NCI-H524 (cell line): ENCODE data around the gene MAVS.
"Not testable (repeated sequence)": the region's sequence is repeated elsewhere in the genome, so short reads cannot be mapped to it uniquely, and the experiment has no call there.

ENCODE experiments used
- DNase-seq, 2 experiments: peaks; one replicate each; lab custom pipeline; 2025; lab: John Stamatoyannopoulos, UW

MAVS gene

DNA sequence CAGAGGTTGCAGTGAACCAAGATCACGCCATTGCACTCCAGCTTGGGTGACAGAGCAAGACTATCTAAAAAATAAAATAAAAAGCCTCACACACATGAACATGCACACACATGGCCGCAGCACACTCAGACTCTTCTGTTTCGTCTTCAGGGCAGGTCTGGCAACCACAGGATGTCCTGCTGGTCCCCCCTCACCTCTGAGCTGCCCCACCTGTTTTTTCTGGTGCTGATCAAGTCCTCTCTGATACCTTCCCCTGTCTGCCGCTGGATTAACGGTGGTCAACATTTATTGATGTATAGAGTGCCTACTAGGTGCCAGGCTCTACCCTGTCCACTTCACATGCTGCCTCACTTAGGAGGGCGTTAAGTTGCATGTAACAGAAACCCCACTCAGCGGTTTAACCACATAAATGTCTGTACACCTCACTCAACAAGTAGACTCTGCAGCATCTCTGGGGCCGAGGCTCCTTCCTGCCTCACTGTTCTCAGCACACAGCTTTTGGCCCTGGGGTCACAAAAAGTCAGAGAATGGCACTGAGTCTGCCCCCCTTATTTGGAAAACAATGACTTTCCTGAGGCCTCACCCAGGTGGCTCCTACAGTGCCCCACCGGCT, 30.8 kb upstream of the MAVS start:
- no peak for DNase-seq

DNA sequence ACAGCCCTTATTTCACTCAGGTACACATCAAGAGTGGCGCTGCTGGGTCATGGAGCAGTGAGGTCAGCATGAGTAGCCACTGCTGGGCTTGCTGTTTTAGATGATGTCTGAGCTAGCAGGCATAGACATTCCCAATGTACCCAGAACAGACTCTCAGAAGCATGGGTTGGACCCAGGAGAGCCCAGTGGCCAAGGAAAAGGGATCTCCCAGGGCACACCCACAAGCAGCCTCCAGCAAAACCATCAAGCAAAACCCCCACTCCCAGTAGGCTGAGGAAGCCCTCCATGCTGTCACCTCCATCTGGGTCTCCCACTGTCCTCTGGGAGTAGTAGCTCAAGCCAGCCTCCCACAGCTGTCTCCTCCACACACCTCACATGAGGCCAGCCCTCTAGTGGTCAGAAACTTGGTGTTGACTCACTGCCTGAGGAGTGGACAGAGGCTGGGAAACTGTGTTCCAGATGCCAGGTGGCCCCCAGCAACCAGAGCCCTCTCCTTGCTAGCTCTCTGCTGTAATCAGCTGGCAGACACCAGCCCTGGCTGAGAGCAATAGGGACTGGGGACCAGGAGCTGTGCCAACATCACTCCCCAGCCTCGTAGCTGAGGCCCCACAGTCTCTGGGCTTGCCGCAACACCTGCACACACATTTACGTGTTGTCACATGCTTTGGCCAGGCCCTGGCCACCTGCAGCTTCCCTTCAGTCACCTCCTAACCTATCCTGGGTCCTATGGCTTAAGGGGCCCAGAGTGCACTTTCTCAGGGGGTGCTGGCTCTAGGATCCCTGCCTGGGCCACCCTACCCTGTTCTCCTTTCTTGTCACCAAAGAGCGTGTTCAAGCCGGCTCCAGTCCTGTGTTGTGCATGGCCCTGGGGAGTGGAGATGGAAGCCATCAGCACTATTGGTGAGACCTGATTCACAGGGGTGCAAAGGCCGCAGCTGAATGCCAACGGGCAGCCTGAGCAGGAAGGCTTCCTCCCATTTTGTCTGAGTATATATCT, 28.2 kb upstream of the MAVS start:
- DNase-seq = peak; percentile 95 to 97

DNA sequence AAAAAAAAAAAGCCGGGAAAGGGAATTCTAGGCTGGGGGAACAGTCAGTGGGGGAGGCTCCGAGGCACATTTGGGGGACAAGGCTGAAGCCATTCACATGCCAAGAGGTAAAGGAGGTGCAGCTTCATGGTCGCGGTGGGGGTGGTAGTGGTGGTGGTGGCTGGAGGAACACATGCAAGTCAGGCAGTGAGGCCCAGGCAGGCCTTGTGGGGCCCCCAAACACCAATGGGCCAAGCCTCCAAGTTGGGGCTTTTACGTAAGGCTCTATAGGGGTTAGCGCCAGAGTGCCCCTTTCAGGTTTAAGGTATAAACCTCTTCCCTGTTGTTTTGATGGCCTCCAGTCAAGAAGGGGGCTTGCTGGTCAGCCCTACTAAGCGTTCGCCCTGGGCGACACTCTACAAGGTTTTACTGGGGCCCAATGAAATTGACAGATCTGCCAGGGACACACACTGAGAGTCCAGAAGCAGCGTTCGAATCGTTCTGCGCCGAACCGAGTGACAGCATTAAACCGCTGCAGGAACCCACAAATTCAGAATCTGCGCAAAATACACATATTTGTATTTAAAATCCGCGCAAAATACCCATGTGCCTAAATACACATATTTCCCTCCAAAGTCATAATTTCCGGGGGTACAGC, 27.1 kb upstream of the MAVS start:
- no peak for DNase-seq

DNA sequence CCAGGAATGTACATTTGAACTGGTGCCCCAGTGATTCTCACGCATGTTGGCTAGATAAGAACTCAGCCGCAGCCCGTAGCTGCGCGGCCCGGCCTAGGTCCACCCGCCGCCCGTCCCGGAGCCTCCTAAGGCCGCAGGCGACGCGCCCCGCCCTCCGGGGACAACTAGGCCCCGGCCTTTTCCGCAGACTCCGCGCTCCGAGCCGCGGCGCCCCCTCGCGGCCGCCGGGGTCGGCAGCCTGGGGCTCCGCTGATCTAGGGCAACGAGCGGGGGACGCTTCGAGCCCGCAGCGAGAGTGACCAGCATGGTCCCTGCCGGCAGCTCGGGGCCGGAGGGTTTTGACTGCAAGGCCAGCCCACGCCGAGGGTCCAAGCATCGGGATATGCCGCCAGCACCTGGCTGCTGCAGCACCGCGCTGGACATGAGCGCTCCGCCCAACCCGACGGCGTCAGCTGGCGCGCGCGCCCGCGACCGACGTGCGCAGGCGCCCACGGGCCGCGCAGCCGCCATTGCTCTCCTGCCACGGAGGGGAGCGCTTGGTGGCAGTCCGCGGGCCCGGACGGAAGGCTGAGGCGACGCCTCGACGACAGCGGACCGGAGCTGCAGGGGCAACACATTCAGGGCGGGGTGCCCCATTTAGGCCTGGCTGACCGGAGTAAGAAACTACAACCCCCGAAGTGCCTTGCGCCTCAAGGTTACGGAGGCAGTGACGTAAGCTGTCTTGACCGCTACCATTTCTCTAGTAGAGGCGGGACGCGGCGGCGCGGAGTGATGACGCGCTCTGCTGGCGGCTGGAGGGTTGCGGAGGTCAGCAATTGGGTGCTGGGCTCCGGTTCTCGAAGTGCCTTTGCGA, 26.4 kb upstream of the MAVS start, which contains the start of gene AP5S1:
Gene AP5S1 (plus strand): TSS at position 500 of the 853 bp plus-strand sequence. CDS start 1,571 bp downstream, outside the sequence.
- peak; percentile 92 to 96 for DNase-seq

DNA sequence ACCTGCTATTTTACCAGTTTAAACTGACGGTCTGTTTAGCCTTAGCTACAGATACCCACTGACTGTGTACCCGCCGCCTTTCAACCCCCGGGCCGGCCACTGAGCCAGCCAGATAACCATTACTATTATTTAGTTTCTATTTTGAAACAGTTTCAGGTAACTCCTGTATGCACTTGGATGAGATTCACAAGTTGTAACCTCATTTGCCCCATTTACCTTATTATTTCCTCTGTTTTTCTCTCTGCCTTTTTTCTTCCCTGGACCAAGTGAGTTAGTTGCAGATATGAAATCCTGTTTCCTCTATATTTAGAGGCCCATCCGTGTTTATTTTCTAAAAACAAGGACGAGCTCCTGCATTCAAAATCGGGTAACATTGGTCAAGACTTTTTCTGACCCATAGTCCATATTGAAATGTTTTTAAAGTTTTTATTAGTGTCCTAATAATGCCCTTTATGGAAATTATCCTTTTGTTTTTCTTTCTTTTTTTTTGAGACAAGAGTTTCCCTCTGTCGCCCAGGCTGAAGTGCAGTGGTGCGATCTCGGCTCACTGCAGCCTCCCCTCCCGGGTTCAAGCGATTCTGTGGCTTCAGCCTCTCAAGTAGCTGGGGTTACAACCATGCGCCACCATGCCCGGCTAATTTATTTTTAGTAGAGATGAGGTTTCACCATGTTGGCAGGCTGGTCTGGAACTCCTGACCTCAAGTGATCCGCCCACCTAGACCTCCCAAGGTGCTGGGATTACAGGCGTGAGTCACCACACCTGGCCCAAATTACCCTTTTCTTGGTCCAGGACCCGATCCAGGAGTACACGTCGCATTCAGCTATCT, 25.5 kb upstream of the MAVS start:
- DNase-seq = no peak

DNA sequence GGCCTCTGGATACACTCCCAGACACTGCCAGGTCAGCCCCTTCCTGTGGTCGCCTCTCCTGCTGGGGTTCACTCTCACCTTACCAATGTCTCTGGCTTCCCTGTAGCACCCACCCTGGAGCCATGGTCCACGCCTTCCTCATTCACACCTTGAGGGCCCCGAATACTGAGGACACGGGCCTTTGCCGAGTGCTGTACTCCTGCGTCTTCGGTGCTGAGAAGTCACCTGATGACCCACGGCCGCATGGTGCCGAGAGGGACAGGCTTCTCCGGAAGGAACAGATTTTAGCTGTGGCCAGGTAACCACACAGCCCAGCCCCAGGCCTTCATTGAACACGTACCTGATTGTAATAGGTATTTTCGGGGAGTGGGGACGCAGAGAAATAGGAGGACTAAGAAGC, 24.6 kb upstream of the MAVS start:
- DNase-seq = no peak

DNA sequence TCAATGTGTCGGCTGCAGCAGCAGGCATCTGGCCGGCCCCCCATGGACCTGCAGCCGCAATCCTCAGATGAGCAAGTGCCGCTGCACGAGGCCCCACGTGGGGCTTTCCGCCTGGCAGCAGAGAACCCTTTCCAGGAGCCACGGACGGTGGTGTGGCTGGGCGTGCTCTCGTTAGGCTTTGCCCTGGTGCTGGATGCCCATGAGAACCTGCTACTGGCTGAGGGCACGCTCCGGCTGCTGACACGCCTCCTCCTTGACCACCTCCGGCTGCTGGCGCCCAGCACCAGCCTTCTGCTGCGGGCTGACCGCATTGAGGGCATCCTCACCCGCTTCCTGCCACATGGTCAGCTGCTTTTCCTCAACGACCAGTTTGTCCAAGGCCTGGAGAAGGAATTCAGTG, 22.8 kb upstream of the MAVS start:
- no peak for DNase-seq

DNA sequence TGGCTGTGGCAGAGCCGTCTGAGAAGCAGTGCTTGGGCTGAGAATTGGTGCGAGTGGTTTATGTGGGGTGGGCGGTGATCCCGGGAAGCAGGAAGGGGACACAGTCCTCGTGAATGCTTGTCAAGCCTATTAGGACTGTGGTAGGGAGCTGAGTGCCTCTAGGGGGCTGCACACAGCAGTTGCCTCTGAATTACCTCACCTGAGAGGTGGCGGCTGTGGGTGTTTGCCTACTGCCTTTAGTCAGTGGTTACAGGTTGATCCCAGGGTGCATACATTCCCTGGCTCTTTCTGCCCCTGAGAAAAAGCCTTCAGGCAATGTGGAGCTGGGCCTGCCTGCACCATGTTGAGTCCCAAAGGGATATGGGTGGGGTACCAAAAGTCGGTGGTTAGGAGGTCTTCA, 21.1 kb upstream of the MAVS start:
- no peak for DNase-seq

DNA sequence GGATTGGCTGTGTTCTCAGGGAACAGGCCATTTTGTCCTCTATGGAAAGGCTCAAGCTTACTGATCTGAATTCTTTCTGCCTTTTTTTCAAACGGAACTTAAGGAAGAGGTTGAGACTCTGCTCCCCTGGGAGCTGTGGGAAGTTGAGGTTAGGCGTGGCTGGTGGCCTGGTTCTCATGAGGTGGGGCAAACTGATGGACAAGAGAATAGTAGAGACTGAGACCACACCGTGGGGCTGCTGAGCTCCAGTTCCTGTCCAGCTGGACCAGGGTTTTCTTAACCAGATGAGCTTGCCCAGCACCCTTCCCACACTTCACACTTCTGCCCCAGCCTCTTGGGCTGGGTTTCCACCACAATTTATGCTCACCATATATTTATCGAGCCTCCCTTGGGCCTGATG, 20.2 kb upstream of the MAVS start:
- no peak for DNase-seq

DNA sequence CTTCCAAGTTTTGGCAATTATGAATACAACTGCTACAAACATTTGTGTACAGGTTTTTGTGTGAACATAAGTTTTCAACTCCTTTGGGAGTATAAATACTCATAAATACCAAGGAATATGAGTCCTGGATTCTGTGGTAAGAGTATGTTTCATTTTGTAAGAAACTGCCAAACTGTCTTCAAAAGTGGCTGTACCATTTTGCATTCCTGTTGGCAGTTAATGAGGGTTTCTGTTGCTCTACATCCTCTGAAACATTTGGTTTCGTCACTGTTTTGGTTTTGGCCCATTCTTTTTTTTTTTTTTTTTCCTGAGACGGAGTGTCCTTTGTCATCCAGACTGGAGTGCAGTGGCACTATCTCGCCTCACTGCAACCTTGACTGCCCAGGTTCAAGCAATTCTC, 17.8 kb upstream of the MAVS start:
- no peak for DNase-seq

DNA sequence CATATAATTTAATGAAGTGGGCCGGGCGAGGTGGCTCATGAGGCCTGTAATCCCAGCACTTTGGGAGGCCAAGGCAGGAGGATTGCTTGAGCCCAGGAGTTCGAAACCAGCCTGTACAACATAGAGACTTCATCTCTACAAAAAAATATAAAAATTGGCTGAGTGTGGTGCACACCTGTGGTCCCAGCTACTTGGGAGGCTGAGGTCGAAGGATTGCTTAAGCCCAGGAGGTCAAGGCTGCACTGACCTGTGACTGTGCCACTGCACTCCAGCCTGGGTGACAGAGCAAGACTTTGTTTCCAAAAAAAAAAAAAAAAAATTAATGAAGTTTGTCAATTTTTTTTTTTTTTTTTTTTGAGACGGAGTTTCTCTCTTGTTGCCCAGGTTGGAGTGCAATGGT, 16.7 kb upstream of the MAVS start:
- DNase-seq = not testable (repeated sequence)

DNA sequence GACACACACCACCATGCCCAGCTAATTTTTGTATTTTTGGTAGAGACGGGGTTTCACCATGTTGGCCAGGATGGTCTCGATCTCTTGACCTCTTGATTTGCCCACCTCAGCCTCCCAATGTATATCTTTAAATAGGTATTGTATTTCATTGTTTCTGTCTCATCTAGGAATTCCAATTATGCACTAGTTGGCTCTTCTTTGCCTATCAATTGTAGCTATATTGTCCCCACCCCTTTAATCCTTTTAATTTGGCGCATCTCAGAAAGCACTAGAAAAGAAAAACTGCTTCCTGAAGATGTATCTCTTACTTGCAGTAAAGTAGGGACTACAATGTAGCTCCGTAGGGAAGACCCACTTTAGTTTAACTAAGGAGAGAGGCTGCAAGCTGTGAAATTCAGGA, 10.5 kb upstream of the MAVS start:
- no peak for DNase-seq

DNA sequence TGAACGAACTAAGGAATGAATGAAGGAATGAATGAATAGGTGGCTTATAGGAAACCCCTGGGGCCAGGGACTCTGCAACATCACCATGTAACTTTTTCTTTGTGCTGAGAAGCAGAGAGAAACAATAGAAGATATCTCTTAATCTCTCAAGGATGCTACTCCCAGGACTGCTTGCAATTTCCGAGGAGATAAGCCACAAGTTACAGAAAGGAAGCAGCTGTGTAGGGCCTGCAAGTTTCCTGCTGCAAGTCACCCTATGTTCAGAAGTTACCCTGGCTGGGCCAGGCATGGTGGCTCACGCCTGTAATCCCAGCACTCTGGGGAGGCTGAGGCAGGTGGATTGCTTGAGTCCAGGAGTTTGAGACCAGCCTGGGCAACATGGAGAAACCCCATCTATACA, 7.3 kb upstream of the MAVS start:
- no peak for DNase-seq

DNA sequence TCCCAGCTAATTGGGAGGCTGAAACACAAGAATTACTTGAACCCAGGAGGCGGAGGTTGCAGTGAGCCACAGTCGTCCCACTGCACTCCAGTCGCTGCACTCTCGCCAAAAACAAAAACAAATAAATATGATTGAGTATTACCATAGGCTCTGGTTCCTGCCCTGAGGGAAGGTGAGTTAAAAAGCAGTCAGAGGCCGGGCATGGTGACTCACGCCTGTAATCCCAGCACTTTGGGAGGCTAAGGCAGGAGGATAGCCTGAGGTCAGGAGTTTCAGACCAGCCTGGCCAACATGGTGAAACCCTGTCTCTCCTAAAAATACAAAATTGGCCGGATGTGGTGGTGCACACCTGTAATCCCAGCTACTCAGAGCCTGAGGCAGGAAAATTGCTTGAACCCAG, 6.4 kb upstream of the MAVS start:
- DNase-seq = not testable (repeated sequence)

DNA sequence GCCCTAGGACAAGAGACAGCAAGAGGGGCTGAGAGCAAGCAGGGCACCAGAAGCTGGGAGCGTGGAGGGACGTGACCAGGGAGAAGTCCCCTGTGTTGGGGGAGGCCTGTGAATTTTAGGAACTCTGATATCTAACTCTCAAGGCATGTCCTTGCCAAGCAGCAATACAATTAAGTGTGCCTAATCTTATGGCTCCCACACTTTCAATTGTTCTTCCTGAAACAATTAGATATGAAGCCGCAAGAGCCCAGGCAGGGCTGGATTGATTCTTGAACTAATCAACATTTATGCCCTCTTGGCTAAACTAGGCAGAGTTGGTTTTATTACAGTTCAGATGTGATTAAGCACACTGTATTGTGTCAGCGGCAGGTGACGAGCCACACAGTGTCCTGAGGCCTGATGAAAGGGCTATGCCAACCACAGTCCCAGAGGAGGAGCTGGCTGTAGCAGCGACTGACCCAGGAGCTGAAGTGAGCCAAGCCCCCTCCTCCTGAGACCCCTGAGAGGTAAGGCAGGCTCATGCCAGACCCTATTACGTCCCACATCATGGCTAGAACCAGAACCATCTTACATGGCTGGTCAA, 4.2 kb upstream of the MAVS start:
- no peak for DNase-seq

DNA sequence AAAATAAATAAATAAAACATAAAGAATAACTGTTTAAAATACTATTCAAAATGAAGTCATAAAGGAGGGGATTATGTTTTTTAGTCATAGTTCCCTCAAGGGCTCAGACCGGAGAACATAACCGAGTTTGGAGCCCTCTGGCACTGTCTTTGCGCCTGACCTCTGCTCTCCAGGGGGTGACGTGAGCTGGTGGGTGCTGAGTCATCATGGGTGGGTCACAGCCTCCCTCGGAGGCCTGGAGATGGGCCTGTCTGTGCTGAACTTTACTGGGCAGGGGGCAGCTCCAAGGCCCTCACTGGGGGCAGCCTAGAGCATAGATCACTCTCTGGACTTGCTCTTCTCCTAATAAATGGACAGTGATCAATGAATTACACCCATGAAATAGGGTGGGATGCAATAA, 3.1 kb upstream of the MAVS start:
- DNase-seq = no peak

DNA sequence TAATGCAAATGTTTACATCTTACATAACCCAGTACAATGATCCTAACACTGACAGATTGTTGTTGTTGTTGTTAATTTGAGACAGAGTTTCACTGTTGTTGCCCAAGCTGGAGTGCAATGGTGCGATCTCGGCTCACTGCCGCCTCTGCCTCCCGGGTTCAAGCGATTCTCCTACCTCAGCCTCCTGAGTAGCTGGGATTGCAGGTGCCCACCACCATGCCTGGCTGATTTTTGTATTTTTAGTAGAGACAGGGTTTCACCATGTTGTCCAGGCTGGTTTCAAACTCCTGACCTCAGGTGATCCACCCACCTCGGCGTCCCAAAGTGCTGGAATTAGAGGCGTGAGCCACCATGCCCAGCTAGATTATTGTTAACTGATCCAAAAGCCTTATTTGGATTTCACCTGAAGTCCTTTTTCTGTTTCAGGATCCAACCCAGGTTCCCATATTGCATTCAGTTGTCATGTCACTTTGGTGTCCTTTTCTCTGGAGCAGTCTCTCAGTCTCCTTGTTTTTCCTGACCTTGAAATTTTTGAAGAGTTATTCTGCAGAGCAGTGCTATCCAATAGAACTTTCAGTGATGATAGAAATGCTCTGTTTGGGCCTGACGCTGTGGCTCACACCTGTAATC, 2.5 kb upstream of the MAVS start:
- DNase-seq = not testable (repeated sequence)

DNA sequence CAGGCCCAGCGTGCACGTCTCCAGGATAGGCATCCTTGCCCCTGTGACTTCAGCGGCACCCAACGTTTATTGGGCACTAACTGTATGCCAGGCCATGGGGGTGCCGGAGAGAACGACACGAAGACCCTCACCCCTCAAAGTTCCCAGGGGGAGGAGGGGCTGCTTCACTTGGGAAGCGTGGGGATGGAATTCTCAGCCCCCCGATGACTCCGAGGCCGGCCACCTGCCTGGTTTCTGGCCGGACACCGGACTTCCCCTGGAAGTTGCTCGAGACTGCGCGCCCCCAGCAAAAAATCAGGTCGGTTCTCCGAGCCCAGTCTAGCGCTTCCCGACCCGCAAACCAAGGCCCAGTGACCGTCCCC, 275 bp upstream of the MAVS start:
- DNase-seq = no peak

DNA sequence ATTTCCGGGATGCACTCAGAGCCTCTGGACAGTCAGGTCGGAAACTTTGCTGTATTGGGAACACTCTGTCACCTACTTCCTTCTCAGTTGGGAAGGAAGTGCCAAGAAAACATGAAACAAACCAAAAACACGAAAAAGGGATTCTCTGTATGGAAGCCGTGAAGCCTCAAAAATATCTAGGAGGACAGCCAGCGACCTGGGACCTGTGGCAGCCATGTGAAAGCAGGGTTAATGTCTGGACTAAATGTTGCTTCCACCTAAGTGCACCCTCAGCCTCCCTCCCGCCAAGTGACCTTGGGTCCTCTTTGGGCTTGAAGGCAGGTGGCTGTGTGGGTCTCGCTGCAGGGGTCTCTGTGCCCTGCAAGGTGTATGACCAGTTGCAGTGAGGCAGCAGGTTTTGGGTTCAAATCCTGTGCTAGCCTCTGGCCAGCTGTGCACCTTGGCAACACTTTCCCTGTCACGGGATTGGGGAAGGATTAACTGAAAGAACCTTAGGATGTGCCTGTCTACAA, 851 bp downstream of the MAVS start:
- DNase-seq = no peak

DNA sequence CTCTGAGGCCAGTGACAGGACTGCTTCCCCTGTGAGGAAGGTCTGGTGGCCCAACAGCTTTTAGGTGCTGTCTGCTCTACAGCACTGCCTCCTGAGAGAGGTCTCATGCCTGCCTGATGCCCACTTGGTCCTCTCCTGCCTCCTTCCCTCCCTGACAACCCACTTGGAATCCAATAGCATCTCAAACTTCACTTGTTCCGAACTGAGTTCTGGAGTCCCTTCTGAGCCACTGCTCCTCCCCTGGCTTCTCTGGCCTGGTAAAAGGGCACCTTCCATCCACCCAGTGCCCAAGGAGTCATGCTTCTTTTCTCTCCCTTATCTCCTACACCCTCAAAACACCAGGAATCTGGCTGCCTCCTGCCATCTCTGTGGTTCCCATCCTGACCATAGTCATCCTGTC, 1.9 kb downstream of the MAVS start:
- DNase-seq = no peak
